Neural crest cell (in vitro differentiated cells): ENCODE results near the gene FSIP1. TPM values are rescaled to one million over a fixed set of nuclear protein-coding genes. Genes with fewer than 3 reads are reported as not detected.

Experiments used
- DNase-seq: peaks from one replicate; pipeline ENCODE4 v3.0.0; 2021; ENCODE audit warnings: low read depth, mixed read lengths, low spot score
- H3K27ac Mint-ChIP-seq: one replicate; pipeline ENCODE4 v1.8.0; 2021; ENCODE audit warnings: mild to moderate bottlenecking, mixed read lengths; ENCODE audit not compliant: unreplicated experiment
- H3K27me3 Mint-ChIP-seq: 2 replicates; pipeline ENCODE4 v1.8.0; 2021; ENCODE audit warnings: low read depth, mild to moderate bottlenecking, mixed read lengths
- H3K36me3 Mint-ChIP-seq: 2 replicates; pipeline ENCODE4 v1.8.0; 2021; ENCODE audit warnings: low read depth, mild to moderate bottlenecking, mixed read lengths
- H3K4me1 Mint-ChIP-seq: 2 replicates; pipeline ENCODE4 v1.8.0; 2021; ENCODE audit warnings: mixed read lengths
- H3K4me3 Mint-ChIP-seq: one replicate; pipeline ENCODE4 v1.8.0; 2021; ENCODE audit warnings: mild to moderate bottlenecking, mixed read lengths
- H3K9me3 Mint-ChIP-seq: 2 replicates; pipeline ENCODE4 v1.8.0; 2021; ENCODE audit warnings: mixed read lengths
- CTCF ChIP-seq: fragments of 200-600 bp; sonication (generic); conservative IDR thresholded peaks from 2 replicates; pipeline ENCODE4 v1.5.0; 2021; ENCODE audit warnings: antibody characterized with exemption, mild to moderate bottlenecking
- total RNA-seq: library from RNA; stranded (reverse); gene quantifications from 2 replicates; pipeline ENCODE4 v1.2.1, GENCODE V29; 2021

The FSIP1 gene
- total RNA-seq, 1 donor from 2014 or later = 8.1 TPM

- H3K4me1 Mint-ChIP-seq = no peaks in the 10 kb centered on the region
- peaks cover 17% of the 10 kb centered on the region for H3K36me3 Mint-ChIP-seq
- no peak for DNase-seq
- TF ChIP-seq CTCF = no peak
- H3K9me3 Mint-ChIP-seq = peaks cover 7% of the 10 kb centered on the region
- no peak overlapping the region for H3K4me3 Mint-ChIP-seq
- H3K27me3 Mint-ChIP-seq = no peaks in the 10 kb centered on the region
- H3K27ac Mint-ChIP-seq = no peak overlapping the region
Measured at GRCh38 chr15:39608185-39609139, 174.2 kb downstream of the FSIP1 start.

GRCh38 chr15:39605146-39605545 lies 177.5 kb downstream of the FSIP1 start:
- H3K27me3 Mint-ChIP-seq = no peaks in the 10 kb centered on the region
- DNase-seq = no peak
- no peak overlapping the region for H3K27ac Mint-ChIP-seq
- no peaks in the 10 kb centered on the region for H3K36me3 Mint-ChIP-seq
- H3K9me3 Mint-ChIP-seq = no peaks in the 10 kb centered on the region
- H3K4me1 Mint-ChIP-seq = no peaks in the 10 kb centered on the region
- H3K4me3 Mint-ChIP-seq = no peak overlapping the region
- no peak for TF ChIP-seq CTCF

GRCh38 chr15:39602143-39602542 lies 180.5 kb downstream of the FSIP1 start:
- no peak for DNase-seq
- Mint-ChIP-seq H3K9me3 (no peaks in the 10 kb centered on the region), H3K27me3 (no peaks in the 10 kb centered on the region), H3K4me1 (no peaks in the 10 kb centered on the region), H3K27ac (no peak overlapping the region), H3K4me3 (no peak overlapping the region), H3K36me3 (peaks cover 2% of the 10 kb centered on the region)
- peak; percentile 21 for TF ChIP-seq CTCF

- no peaks in the 10 kb centered on the region for H3K9me3 Mint-ChIP-seq
- peaks cover 6% of the 10 kb centered on the region for H3K36me3 Mint-ChIP-seq
- H3K27ac Mint-ChIP-seq = no peak overlapping the region
- H3K4me1 Mint-ChIP-seq = peaks cover 6% of the 10 kb centered on the region
- no peak overlapping the region for H3K4me3 Mint-ChIP-seq
- H3K27me3 Mint-ChIP-seq = no peaks in the 10 kb centered on the region
- no peak for TF ChIP-seq CTCF
- DNase-seq = no peak
Measured at GRCh38 chr15:39599871-39600270, 182.8 kb downstream of the FSIP1 start.

GRCh38 chr15:39598958-39599845 lies 183.4 kb downstream of the FSIP1 start:
- Mint-ChIP-seq H3K9me3 (no peaks in the 10 kb centered on the region), H3K4me3 (no peak overlapping the region), H3K36me3 (peaks cover 6% of the 10 kb centered on the region), H3K4me1 (peaks cover 6% of the 10 kb centered on the region), H3K27me3 (no peaks in the 10 kb centered on the region), H3K27ac (no peak overlapping the region)
- no peak for TF ChIP-seq CTCF
- no peak for DNase-seq
